LNCaP clone FGC (cell line): ENCODE measurements around the gene UBAP2L.
A peak's percentile ranks its signal among the peaks of the same experiment; 100 is the strongest.

ENCODE experiments used
- DNase-seq: peaks from one replicate; pipeline ENCODE4 v3.0.0-alpha.2; 2011; ENCODE audit warnings: low read depth
- H3K4me3 ChIP-seq: 2 replicates; pipeline ENCODE4 v1.5.1; 2011; ENCODE audit warnings: mild to moderate bottlenecking, low read depth, low read length, control low read depth
- CTCF ChIP-seq: IDR thresholded peaks from 2 replicates; pipeline ENCODE4 v1.5.1; 2012; ENCODE audit warnings: mild to moderate bottlenecking; ENCODE audit not compliant: control insufficient read depth, insufficient read depth; ENCODE audit errors: extremely low read depth

The UBAP2L gene

GRCh38 chr1:154178911-154179811 is 41.6 kb upstream of the UBAP2L start:
- no peak overlapping the region for H3K4me3 ChIP-seq
- DNase-seq: no peak
- no peak for TF ChIP-seq CTCF

- H3K4me3 ChIP-seq: no peak overlapping the region
- DNase-seq: no peak
- TF ChIP-seq CTCF: no peak
These were observed 40.6 kb upstream of the UBAP2L start for GRCh38 chr1:154179946-154180687.

GRCh38 chr1:154181944-154182343 is 38.8 kb upstream of the UBAP2L start:
- no peak for TF ChIP-seq CTCF
- peak overlapping the region; percentile 70 for H3K4me3 ChIP-seq
- no peak for DNase-seq

- no peak for TF ChIP-seq CTCF
- no peak for DNase-seq
- peak overlapping the region; percentile 70 for H3K4me3 ChIP-seq
These were observed 38.3 kb upstream of the UBAP2L start for GRCh38 chr1:154182344-154183045.

- no peak for TF ChIP-seq CTCF
- H3K4me3 ChIP-seq: peak overlapping the region; percentile 70
- peak; percentile 96 for DNase-seq
These were observed 37.5 kb upstream of the UBAP2L start for GRCh38 chr1:154183046-154183915.

- peak; percentile 55 for DNase-seq
- TF ChIP-seq CTCF: peak; percentile 87
- peak overlapping the region; percentile 25 for H3K4me3 ChIP-seq
These were observed 34.6 kb upstream of the UBAP2L start for GRCh38 chr1:154186177-154186576.
